Esophagus squamous epithelium (tissue), 4 donors: Measurements from ENCODE around the gene ANGPT4.

Experiments
- CTCF ChIP-seq, 6 experiments: fragments of 450-650 bp in 4 of 6; fragments of 200-600 bp in 2 of 6; sonication (generic) in 2 of 6; IDR thresholded peaks; one replicate each; pipeline ENCODE4 v1.5.1; 2016 to 2019; ENCODE audit warnings: antibody characterized with exemption in 6 of 6, mild to moderate bottlenecking in 4 of 6, moderate library complexity in 4 of 6
- POLR2A ChIP-seq, 4 donors: fragments of 450-650 bp; IDR thresholded peaks; one replicate each; pipeline ENCODE4 v1.6.1; 2017; ENCODE audit warnings: antibody characterized with exemption in 4 of 4, mild to moderate bottlenecking in 4 of 4, moderate library complexity in 3 of 4

- TF ChIP-seq CTCF (IDR thresholded peaks at IDR 0.05) (no peak), POLR2A (IDR thresholded peaks at IDR 0.05) (no peak)
Observed at GRCh38 chr20:830011-830521, 86.1 kb downstream of the ANGPT4 start.
